Stimulated activated CD8-positive, alpha-beta memory T cell treated with anti-CD3 and anti-CD28 coated beads, Interleukin-12 subunit alpha, Interleukin-12 subunit beta, amount 100 ng/mL, for 4 hours (primary cell): ENCODE results near the gene DUOX2.
"Not testable (repeated sequence)": the region's sequence is repeated elsewhere in the genome, so short reads cannot be mapped to it uniquely, and the experiment has no call there.

Source experiments
- DNase-seq: peaks from one replicate; pipeline ENCODE4 v3.0.0-alpha.2; 2020; ENCODE audit warnings: low read depth

The DUOX2 gene

DNA sequence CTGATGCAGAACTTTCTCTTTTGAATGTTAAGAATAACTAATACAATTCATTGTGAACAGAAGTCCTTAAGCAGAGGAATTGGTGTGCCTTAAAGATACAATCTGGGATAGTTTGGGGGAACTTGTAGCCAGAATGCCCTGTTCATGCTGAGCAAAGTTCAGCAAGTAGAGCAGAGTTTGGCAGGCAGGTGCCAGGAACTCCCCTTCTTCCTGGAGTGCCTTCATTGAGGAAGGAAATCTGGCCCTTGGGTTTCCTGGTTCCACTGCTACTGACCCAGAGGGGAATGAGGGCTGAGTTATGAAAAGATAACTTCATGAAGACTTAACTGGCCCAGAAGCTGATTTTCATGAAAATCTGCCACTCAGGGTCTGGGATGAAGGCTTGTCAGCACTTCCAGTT, 40.4 kb downstream of the DUOX2 start:
- not testable (repeated sequence) for DNase-seq

- not testable (repeated sequence) for DNase-seq
Observed at GRCh38 chr15:45069942-45070360, 44.0 kb downstream of the DUOX2 start.

DNA sequence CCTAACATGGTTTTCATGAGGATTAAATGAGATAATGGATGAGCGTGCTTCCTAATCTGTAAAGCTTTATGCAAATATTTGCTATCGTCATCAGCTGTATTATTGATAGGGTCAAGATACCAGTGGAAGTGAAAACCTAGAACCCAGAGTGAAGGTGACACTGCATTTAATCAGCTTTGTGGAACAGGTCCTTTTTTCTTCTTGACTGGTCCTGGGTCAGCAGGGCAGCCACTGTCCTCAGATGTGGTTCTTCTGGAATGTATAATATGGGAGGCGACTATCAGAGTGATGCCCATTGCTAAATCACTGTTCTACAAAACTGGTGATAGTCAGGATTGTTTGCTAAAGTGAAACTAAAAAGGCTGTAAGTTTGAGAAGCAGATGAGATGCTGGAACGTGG, 49.6 kb downstream of the DUOX2 start:
- DNase-seq: no peak

DNA sequence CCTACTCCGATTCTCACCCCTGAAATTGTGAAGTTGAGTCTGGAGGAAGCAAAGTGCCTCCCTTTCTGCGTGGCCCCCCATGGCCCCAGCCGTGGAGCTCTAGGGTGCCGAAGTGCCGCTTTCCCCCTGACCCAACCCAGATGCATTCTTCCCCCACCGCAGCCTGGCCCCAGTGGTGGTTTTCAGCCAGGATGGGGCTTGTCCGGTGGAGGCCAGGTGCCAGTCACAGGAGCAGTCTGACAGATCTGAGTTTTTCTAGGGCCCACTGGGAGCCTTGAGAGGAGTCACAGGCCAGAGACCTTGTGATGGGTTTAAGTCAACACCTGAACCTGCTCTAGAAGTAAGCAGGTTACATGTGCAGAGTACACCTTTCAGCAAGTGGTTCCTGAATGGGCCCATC, 51.7 kb downstream of the DUOX2 start:
- not testable (repeated sequence) for DNase-seq

- not testable (repeated sequence) for DNase-seq
Observed at GRCh38 chr15:45058690-45059675, 55.0 kb downstream of the DUOX2 start.

DNA sequence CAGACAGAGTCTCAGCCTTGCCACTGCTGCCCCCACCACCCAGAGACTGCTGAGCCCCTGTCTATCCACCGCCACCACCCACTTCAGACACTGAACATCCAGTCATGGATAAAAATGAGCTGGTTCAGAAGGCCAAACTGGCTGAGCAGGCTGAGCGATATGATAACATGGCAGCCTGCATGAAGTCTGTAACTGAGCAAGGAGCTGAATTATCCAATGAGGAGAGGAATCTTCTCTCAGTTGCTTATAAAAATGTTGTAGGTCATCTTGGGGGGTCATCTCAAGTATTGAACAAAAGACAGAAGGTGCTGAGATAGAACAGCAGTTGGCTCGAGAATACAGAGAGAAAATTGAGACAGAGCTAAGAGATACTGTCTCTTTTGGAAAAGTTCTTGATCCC, 61.3 kb downstream of the DUOX2 start:
- not testable (repeated sequence) for DNase-seq

- DNase-seq: no peak
Observed at GRCh38 chr15:45050587-45050986, 63.4 kb downstream of the DUOX2 start.

DNA sequence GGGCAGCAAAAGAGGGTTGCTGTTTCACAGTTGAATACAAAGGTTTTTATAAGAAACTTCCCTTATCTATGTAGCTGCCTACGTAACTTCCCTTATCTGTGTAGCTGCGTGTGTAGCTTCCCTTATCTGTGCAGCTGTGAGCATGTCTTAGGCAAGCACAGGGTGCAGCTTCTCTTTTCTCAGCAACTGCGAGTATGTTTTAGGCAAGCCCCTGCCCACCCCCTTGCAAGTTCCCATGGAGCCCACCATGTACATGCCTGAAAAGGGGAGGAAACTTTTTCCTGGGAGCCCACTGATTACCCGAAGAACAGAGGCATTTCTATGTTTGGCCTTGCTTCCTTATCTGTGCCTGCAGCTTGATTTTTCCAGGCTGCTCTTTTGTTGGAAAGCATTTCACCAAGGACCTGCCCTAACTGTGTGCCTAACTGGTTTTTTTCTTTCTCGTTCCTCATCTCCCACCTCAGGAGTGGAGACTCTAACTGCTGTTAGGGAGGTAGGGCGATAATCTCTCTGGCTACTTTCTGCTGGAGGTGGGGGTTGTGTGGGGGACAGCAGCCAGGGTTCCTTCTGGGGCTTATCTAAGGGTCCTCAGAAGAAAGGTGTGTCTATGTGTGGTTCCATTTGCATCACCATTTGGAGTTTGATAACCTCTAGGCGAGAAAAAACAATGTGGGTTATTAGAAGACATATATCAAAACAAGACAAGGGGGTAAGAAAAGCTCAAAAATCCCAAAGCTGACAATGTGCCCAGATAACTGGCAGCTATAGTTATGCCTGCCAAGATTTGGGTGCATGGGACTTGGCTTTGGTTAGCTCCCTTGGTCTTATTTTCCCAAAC, 65.0 kb downstream of the DUOX2 start:
- DNase-seq: no peak

DNA sequence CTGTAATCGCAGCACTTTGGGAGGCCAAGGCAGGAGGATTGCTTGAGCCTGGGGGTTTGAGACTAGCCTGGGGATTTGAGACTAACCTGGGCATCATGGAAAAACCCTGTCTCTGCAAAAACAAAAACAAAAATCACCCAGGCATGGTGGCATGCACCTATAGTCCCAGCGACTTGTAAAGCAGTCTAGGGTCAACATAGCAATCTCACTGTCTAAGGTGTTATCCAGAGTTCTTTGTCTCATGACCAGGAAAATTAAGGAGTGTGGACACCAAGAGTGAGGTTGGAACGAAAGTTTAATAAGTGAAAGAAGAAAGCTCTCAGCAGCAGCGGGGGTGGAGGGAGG, 65.6 kb downstream of the DUOX2 start:
- not testable (repeated sequence) for DNase-seq

DNA sequence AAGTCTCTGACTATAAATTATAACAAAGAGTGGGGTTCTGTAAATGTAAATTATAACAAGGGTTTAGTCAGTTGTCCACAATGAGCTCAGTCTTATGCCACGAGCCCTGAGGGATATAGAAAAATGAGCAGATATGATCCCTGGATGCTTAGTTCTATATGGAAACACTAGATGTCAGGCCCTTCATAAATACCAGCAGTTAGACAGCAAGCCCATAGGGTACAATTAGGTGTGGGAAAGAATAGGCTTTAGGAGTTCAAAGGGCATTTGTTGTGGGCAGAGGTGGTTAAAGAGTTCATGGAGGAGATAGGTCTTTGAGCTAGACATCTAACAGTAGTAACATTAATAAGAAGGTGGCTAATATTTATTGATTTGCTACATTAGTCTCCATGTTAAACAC, 69.7 kb downstream of the DUOX2 start:
- DNase-seq: not testable (repeated sequence)

GRCh38 chr15:45042859-45043258, 71.1 kb downstream of the DUOX2 start:
- DNase-seq: not testable (repeated sequence)
